GM12801 (cell line): ENCODE results near the gene SCARF2.

ENCODE experiments used
- CTCF ChIP-seq: IDR thresholded peaks from one replicate; pipeline ENCODE4 v1.5.1; 2011; ENCODE audit warnings: control low read depth; ENCODE audit not compliant: insufficient read length; ENCODE audit errors: extremely low read depth

The SCARF2 gene

GRCh38 chr22:20437613-20438426 is at the start of gene SCARF2:
SCARF2 (minus strand) TSS chr22:20437825; CDS start chr22:20437754, 71 bp downstream.
- TF ChIP-seq CTCF, result no peak

- TF ChIP-seq CTCF, result no peak
These were observed 48.6 kb upstream of the SCARF2 start for GRCh38 chr22:20486229-20486628.

- TF ChIP-seq CTCF, result no peak
These were observed 47.5 kb upstream of the SCARF2 start for GRCh38 chr22:20484948-20485683.

- no peak for TF ChIP-seq CTCF
These were observed 46.1 kb upstream of the SCARF2 start for GRCh38 chr22:20483771-20484170.

GRCh38 chr22:20479612-20480196 is 42.1 kb upstream of the SCARF2 start:
- no peak for TF ChIP-seq CTCF

GRCh38 chr22:20475115-20475436 is 37.5 kb upstream of the SCARF2 start:
- TF ChIP-seq CTCF, result no peak

- no peak for TF ChIP-seq CTCF
These were observed 35.2 kb upstream of the SCARF2 start for GRCh38 chr22:20472629-20473442.
